HPDE6-E6E7 (cell line): ENCODE data around the gene EIF4E2.

ENCODE experiments used
- DNase-seq: peaks from one replicate; pipeline ENCODE4 v3.0.0; 2011; ENCODE audit warnings: missing footprints; ENCODE audit errors: extremely low spot score

The EIF4E2 gene, protein sequence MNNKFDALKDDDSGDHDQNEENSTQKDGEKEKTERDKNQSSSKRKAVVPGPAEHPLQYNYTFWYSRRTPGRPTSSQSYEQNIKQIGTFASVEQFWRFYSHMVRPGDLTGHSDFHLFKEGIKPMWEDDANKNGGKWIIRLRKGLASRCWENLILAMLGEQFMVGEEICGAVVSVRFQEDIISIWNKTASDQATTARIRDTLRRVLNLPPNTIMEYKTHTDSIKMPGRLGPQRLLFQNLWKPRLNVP

DNA sequence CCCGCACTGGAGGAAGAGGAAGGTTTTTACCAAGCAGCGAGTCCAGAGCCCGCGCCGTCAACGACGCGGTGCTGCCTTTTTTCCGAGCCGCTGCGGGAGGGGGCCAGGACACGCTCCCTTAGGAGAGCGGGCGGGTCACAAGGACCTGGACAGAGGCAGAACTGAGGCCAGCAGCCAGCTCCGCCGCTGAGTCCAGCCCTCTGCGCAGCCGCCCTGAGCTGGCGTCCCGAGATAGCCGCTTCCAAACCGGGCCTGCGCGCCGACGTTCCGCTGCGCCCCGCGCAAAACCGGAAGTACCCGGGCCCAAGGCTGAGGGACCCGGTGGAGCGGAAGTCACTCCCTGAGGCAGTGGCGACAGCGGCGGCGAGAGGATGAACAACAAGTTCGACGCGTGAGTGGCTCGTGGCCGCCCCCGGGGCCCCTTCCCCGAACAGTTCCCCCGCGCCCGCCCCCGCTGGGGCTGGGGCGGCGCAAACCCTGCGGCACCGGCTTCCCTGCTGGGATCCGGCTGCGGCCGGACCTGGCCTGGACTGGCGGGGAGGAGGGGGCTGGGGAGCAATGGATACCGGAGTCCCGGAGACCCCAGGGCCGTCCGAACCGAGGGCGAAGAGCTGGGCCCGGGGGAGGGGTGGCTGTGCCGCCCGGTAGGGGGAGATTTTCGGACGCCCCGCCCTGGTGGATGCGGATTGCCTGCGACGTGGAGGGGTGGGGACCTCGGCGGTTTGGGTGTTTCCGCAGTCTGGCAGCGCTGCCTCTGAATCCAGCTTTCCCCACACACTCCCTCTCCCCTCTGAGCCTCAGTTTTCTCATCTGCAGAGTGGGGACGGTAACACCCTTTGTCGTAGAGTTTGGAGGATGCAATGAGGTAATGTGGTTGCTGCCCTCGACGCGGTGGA, at the start of gene EIF4E2, which contains the start of gene TIGD1:
TSS of gene EIF4E2 (plus strand) at position 336 of the 896 bp plus-strand sequence. CDS start at position 372, 36 bp downstream.
TSS of gene TIGD1 (minus strand) at position 204 of the 896 bp plus-strand sequence. CDS start 675 bp downstream, outside the sequence.
- peak; percentile 98 for DNase-seq

DNA sequence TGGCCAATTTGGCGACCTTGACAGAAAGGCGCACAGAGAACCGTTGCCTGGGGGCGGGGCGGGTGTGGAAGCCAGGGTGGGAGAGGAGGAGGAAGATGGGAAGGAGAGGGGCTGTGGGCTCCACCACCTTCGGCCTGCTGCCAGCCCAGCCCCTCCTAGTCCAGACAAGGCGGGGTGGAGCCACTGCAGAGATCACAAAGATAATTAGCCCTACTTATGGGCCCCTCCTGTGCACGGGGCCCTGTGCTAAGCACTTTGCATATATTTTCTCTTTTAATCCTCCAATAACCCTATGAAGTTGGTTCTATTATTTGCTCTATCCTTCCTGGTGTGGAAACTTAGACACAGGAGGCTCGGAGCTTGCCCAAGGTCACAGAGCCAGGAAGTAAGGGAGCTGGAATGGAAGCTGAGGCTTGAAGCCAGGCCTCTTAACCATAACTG, 49.1 kb upstream of the EIF4E2 start:
- DNase-seq: no peak

DNA sequence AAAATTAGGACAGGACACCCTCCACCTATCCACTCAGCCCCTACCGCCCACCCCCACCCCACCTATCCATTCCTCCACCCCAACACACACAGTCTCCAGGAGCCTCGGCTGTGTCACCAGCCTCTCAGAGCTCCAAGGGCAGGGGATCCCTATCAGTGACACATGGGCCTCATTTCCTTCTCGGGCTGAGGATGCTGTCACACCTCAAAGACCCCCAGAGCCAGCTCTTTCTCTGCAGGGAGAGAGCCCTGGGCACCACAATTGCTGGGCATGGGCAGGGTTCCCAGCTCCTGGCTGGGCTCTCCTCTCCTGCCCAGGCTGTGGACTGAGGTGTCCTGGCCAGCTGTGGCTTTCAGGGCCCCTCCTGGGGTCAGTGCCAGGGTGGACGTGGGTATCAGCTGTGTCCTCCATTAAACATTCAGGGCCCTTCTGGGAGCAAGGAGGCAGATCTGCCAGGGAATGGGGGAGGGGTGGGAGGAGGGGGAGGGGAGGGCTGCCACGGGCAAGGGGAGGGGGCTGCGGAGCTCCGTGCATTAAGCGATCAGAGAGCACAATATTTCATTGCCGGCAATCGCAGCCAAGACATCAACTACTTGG, 48.6 kb upstream of the EIF4E2 start:
- no peak for DNase-seq

DNA sequence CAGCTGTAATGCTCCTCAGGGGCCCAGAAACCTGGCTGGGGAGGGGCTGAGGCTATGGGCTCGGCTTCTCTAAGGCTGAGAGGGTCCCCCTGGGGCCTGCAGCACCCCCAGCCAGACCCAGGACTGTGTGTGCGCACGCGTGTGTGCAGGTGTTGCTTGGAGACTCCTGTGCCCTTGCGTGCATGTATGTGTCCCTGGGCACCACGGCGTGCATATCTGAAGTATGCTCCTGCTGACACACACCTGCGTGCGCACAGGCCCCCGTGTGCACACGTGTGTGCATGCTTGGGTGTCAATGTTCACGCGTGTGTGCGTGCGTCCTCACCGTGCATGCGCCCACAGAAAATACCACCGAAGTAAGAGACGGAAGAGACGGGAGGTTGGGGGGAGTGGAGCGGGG, 48.0 kb upstream of the EIF4E2 start:
- no peak for DNase-seq

DNA sequence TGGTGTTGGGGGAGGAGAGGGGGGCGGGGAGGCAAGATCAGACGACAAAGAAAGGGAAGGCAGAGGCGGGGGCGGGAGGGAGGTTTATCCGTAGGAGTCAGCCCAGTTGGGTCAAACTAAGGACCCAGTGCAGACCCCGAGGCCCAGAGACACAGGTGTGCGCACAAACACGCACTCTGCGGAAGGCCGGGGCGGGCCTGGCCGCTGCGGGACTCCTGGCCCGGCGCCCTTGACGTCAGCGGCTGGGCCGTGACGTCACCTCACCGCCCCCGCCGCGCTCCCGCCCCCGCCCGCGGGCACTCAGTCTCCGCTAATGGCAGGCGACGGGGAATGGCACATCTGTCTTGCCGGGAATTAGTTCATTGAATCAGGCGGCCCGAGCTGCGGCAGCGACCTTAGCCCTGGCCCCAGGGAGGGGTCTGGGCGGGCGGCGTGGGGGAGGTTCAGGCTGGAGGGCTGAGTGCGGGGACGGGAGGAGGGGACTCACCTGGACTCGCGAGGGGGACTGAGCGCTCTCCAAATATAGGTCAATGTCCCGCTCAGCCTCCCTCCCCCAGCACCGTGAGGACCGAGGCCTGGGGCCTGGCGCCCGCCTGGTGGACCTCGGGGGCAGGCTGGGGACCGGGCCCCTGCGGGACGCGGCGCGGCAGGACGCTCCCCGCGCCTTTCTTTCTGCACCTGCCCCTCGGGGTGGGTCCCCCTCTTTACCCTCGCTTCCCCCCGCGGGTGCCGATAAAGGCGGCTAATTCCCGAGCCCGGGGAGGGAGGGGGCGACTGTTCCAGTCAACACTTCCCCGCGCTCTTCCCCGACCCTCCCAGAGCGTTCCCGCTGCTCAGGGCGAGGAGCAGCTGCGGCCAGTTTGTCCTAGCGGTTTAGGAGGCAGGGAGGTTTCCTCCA, 47.3 kb upstream of the EIF4E2 start:
- DNase-seq: no peak

DNA sequence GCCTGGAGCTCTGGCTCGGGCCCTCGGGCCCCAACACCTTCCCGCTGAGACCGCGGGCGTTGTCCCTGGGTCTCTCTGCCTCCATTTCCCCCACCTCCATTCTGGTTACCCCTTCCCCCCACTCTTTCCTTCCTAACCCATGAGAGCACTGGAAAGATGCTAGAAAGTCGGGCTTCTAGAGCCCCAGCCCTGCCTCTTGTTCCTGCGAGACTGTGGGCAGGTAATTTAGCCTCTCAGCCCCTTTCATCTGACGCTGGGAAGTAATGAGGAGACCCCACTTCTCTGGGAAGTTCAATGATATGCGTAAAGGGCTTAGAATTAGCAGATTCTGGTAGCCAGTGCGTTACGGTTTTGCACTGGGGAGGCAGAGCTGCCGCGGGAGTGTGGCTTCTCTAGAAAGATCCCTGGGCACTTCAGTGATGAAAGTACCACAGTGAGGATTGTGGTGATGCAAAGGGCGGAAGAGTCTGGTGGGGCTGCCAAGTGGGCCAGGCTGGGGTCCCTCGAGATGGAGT, 46.6 kb upstream of the EIF4E2 start:
- no peak for DNase-seq

DNA sequence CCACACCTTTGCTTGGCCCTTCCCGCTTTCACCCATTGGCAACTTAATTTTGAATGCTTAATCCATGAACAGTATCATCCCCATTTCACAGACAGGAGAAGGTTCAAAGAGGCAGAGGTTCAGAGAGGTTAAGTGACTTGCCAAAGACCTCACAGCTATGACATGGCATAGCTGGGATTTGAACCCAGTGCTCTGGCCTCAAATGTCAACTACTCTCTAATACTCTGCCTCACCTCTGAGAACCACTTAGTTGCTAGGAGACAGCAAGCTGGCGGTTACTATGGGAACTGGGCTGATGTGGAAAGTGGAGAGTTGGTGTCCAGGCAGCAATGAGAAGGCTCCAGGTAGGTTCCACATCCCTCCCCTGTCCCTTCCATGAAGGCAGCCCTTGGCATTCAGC, 46.1 kb upstream of the EIF4E2 start:
- DNase-seq: no peak

DNA sequence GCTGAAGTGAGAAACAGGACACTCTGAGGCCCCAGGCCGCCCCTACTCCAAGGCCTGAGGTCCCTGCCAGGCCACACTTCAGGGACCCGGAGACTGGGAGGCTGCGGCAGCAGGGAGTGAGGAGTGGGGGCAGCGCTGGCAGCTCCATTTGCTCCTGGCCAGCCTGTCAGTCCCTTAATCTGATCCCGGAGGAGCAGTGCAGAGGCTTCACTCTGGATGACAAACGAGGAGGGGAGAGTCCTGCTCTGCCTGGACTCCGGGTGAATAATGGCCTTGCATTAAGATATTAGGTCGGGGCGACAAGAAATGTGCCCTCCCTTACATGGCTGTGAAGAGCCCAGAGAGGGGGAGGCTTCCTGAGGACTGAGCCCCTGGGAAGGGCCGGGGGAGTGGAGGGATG, 44.6 kb upstream of the EIF4E2 start:
- no peak for DNase-seq

DNA sequence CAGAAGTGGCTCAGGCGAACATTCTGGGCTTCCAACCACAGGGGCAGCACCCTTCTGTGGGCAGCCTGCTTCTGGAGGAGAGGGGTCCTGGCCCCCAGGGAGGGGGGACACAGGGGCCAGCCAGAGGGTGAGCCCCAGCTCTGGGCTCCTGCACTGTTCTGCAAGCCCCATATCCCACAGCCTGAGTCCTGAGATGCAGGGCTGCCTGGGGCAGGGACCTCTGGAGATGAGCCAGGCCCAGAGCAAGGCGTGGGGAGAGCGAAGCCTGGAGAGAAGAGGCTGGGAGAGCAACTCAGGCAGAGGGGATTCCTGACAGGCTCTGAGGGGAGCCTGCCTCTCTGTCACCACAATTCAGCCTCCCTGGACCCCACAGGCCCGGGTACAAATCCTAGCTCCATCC, 43.8 kb upstream of the EIF4E2 start:
- no peak for DNase-seq

DNA sequence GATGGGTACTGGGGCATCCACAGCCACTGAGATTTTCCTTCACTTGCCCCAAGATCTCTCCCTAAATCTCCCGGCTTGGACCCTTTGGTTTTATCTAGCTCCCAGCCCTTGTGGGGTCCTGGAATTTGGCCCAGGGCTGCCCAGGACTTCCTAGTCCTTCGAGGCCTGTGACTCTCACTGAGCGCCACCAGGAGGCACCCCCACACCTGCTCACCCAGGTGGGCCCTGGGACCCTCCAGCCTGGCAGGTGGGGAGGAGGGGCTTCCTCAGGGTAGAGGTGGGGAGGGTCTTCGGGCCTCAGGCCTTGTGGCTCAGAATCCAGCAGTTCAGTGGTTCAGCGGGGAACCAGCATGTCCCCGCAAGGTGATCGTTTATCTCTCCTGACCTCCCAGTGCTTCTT, 42.2 kb upstream of the EIF4E2 start:
- no peak for DNase-seq

DNA sequence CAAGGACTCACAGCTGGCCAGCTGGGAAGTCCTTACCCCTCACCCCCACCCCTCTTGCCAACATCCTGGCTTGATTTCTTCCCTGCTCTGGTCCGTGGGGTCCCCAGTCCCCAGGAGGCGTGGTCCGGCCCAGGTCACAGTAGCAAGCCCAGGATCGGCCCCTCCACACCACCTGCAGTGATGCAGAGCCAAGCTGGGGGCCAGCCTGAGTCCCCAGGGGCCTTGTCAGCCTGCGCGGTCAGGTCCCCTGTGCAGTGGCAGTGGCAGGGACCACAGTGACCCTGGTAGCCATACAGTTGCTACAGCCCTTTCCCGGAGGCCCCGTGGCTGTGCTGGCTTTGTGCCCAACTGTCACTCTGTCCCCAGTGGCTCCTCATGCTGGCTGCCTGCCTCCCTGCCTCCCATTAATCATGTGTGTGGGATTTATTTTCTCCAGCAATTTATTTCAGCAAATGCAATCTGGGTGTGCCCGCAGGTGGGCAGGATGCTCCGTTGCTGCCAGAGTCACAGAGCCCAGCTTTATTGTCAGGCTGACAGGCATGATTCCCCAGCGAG, 39.1 kb upstream of the EIF4E2 start:
- no peak for DNase-seq

DNA sequence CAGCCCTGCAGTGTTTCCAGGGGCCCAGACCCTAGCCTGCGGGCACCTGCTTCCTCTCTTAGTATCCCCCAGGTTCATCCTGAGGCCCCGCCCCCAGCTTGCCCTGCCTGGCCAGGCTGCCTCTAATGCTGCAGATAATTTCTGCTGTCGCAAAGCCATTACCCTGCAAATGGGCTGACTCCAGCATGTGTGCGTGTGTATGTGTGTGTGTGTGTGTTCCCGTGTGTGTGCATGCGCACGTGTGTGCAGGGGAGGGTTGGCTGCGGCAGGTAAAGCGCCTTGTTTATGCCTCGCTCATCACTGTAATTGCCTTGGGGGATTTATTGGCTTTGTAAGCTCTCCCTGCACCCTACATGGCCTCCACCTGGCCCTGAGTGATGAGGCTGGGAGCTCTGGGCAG, 37.9 kb upstream of the EIF4E2 start:
- no peak for DNase-seq

DNA sequence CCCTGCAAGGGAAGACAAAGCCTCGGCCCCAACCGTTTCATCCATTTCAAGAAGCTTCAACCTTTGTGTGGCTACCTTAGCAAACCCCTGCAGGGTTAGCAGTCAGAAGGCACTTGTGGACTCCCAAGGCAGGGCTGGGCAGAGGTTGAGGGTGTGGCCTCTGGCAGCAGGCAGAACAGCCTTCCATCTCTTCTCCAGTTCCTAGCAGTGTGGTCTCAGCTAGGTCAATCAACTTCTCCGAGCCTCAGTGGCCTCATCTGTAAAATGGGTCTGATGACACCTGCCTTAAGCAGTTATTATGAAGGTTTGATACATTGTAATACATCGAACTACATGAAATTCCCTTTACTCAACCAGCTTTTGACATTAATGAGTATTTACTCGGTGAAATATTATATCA, 37.1 kb upstream of the EIF4E2 start:
- no peak for DNase-seq

DNA sequence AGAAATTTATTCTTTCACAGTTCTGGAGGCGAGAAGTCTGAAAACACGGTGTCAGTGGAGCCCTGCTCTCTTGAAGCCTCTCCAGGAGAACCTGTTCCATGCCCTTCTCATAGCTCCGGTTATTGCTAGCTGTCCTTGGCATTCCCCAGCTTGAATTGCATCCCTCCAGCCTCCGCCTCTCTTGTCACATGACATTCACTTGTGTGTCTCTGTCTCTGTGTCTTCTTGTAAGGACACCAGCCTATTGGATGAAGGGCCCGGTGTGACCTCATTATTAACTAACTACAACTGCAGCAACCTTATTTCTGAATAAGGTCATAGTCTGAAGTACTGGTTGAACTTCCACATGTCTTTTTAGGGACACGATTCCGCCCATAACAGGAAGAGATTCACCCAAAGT, 34.9 kb upstream of the EIF4E2 start:
- DNase-seq: no peak

DNA sequence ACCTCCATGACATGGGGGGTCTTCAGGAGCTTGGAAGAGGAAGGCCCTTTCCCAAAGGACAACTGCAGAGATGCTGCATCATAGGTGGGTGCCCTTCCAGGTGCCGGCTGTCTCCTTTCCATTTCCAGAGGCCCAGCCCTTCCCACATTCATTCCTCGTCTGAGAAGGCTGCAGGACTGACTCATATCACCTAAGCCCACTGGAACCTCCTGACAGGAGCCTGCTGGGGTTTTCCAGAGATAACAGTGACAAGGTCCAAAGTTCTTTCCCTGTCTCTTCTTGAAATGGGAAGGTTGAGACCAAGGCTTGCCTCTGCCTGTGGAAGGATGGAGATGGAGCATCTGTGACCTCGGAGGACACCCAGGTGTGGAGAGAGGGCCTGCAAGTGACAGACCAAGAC, 33.9 kb upstream of the EIF4E2 start:
- DNase-seq: no peak

DNA sequence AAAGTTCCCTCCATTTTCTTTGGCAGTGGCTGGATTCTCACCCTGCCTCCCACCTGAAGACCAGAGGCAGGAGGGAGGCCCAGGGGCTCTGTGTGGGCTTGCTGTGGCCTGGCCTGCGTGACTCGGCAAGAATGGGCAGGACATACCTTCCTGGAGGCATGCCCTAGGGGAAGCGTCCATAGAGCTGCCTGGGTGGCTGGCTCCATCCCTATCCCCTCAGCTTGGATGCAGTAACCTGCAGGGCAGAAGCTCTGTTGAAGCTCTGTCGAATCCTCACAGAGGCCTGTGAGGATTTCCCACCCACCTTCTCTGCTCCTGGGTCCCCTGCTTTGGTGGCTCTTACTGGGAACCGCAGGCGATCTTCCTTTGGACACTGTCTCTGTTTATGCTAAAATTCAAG, 31.6 kb upstream of the EIF4E2 start:
- no peak for DNase-seq

DNA sequence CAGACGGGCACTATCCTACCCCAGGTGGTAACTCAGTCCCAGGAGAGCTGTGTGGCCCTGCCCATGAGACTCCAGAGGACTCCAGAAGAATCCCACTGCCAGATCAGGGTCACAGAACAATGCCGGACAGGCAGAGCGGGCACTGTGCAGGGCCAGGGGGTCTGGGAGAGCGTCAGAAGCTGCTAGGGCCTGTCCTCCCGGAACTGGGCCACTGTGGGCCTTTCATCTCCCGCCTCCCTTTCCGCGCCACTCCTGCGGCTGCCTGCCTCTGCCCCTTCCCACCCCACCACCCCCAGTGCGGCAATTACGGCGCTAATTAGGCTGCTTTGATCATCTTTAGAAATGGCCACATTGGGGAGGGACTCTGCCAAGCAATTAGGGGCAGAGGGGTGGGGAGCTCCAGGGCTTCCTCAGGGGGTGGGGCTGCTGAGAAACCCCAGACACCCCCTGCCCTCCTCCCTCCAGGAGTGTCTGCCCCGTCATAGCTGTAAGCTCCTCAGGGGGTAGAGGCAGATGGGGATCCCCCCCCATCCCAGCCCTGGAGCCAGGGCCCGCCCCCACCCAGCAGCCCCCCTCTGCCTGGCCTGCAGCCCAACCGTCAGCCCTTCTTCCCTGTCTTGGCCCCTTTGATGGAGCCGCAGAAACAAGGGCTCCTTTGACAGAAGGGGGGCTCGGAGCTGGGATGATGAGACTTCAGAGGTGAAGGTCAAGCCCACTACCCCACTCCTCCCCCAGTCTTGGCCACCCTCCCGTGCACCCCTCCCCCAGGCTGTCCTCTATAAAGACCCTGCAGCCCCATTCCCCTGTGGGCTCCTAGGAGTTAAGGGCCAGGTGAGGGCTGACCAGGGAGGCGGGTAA, 30.7 kb upstream of the EIF4E2 start, which contains the start of gene PRSS56:
TSS of gene PRSS56 (plus strand) at position 808 of the 858 bp plus-strand sequence. CDS start 211 bp downstream, outside the sequence.
- no peak for DNase-seq

DNA sequence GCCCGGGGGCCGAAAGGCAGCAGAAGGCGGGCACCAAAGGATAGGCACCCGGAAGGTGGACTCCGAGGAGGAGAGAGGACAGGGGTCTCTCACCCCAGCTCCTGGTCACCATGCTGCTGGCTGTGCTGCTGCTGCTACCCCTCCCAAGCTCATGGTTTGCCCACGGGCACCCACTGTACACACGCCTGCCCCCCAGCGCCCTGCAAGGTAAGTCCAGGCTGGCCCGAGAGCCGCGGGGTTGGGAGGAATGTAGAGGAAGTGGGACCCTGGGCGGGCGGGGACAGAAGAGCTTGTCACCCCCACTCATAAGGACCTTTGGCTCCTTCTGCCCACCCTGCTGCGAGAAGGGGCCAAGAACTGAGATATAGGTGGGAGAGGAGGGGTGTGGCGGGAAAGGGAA, 30.0 kb upstream of the EIF4E2 start:
- no peak for DNase-seq

DNA sequence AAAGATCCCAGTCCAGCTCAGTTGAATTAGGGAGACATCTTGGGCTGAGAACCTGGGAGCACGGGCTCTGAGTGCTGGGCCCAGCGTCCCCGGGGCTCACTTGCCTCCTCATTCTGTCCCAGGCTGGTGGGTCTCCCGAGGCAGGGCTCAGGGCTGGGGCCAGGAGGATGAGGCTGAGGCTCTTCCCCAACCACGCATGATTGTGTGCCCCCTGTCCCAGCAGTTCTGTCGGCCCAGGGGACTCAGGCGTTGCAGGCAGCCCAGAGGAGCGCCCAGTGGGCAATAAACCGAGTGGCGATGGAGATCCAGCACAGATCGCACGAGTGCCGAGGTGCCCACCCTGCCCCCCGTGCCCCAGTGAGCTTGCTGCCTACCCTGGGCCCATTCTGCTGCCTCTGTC, 29.4 kb upstream of the EIF4E2 start:
- DNase-seq: no peak
